ENCODE results near the gene MAGEB4.
"Not testable (repeated sequence)": the region's sequence is repeated elsewhere in the genome, so short reads cannot be mapped to it uniquely, and the experiment has no call there.

Gene MAGEB4

GRCh38 chrX:30241724-30242415 is at the start of gene MAGEB4:
TSS of gene MAGEB4 (plus strand) at chrX:30242000. CDS start at chrX:30242136, 136 bp downstream.
- DNase-seq (ENCODE audit: low read depth): no peak

- not testable (repeated sequence) for DNase-seq (ENCODE audit: low read depth)
Measured at GRCh38 chrX:30193910-30194309, 47.9 kb upstream of the MAGEB4 start.

- DNase-seq (ENCODE audit: low read depth): no peak
Measured at GRCh38 chrX:30196322-30196721, 45.5 kb upstream of the MAGEB4 start.

- no peak for DNase-seq (ENCODE audit: low read depth)
Measured at GRCh38 chrX:30212172-30212571, 29.6 kb upstream of the MAGEB4 start.

GRCh38 chrX:30215357-30215843 is 26.4 kb upstream of the MAGEB4 start, which contains the start of gene MAGEB2:
TSS of gene MAGEB2 (plus strand) at chrX:30215563. CDS start at chrX:30218581, 3,018 bp downstream.
- no peak for DNase-seq (ENCODE audit: low read depth)

- DNase-seq (ENCODE audit: low read depth): no peak
Measured at GRCh38 chrX:30217465-30217864, 24.3 kb upstream of the MAGEB4 start.

- DNase-seq (ENCODE audit: low read depth): no peak
Measured at GRCh38 chrX:30219372-30219771, 22.4 kb upstream of the MAGEB4 start.

GRCh38 chrX:30220661-30221060 is 21.1 kb upstream of the MAGEB4 start:
- no peak for DNase-seq (ENCODE audit: low read depth)

GRCh38 chrX:30224536-30224935 is 17.3 kb upstream of the MAGEB4 start:
- no peak for DNase-seq (ENCODE audit: low read depth)

- no peak for DNase-seq (ENCODE audit: low read depth)
Measured at GRCh38 chrX:30228526-30228925, 13.3 kb upstream of the MAGEB4 start.

- DNase-seq (ENCODE audit: low read depth): no peak
Measured at GRCh38 chrX:30230395-30230794, 11.4 kb upstream of the MAGEB4 start, which contains the start of gene MAGEB3. TSS of gene MAGEB3 (plus strand) at chrX:30230657. CDS start at chrX:30235925, 5,268 bp downstream.

- no peak for DNase-seq (ENCODE audit: low read depth)
Measured at GRCh38 chrX:30246769-30247489, 5.1 kb downstream of the MAGEB4 start, which contains the start of gene MAGEB1. TSS of gene MAGEB1 (plus strand) at chrX:30247146. CDS start at chrX:30250494, 3,348 bp downstream.

GRCh38 chrX:30248854-30249253 is 7.1 kb downstream of the MAGEB4 start:
- no peak for DNase-seq (ENCODE audit: low read depth)

GRCh38 chrX:30253257-30253656 is 11.5 kb downstream of the MAGEB4 start:
- DNase-seq (ENCODE audit: low read depth): no peak

GRCh38 chrX:30259927-30260326 is 18.1 kb downstream of the MAGEB4 start:
- no peak for DNase-seq (ENCODE audit: low read depth)

GRCh38 chrX:30261012-30261411 is 19.2 kb downstream of the MAGEB4 start:
- DNase-seq (ENCODE audit: low read depth): no peak

- DNase-seq (ENCODE audit: low read depth): no peak
Measured at GRCh38 chrX:30262763-30263162, 21.0 kb downstream of the MAGEB4 start.

GRCh38 chrX:30270639-30271038 is 28.8 kb downstream of the MAGEB4 start:
- DNase-seq (ENCODE audit: low read depth): no peak

GRCh38 chrX:30275498-30275897 is 33.7 kb downstream of the MAGEB4 start:
- no peak for DNase-seq (ENCODE audit: low read depth)

- no peak for DNase-seq (ENCODE audit: low read depth)
Measured at GRCh38 chrX:30278365-30278764, 36.6 kb downstream of the MAGEB4 start.

- no peak for DNase-seq (ENCODE audit: low read depth)
Measured at GRCh38 chrX:30280428-30280827, 38.6 kb downstream of the MAGEB4 start.

GRCh38 chrX:30282527-30282926 is 40.7 kb downstream of the MAGEB4 start:
- DNase-seq (ENCODE audit: low read depth): no peak
